ENCODE measurements around the gene CDK12.

The CDK12 gene

GRCh38 chr17:39549747-39550573 lies 88.7 kb downstream of the CDK12 start:
- Mint-ChIP-seq H3K36me3 (ENCODE audit: low read depth) (peaks cover 72% of the 10 kb centered on the region), H3K27ac (no peak overlapping the region), H3K9me3 (no peaks in the 10 kb centered on the region), H3K4me3 (no peak overlapping the region), H3K27me3 (ENCODE audit: low read depth, poor library complexity) (peaks cover 6% of the 10 kb centered on the region), H3K4me1 (no peaks in the 10 kb centered on the region)
- no peak for DNase-seq
- TF ChIP-seq, protein P1, sequence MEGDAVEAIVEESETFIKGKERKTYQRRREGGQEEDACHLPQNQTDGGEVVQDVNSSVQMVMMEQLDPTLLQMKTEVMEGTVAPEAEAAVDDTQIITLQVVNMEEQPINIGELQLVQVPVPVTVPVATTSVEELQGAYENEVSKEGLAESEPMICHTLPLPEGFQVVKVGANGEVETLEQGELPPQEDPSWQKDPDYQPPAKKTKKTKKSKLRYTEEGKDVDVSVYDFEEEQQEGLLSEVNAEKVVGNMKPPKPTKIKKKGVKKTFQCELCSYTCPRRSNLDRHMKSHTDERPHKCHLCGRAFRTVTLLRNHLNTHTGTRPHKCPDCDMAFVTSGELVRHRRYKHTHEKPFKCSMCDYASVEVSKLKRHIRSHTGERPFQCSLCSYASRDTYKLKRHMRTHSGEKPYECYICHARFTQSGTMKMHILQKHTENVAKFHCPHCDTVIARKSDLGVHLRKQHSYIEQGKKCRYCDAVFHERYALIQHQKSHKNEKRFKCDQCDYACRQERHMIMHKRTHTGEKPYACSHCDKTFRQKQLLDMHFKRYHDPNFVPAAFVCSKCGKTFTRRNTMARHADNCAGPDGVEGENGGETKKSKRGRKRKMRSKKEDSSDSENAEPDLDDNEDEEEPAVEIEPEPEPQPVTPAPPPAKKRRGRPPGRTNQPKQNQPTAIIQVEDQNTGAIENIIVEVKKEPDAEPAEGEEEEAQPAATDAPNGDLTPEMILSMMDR (IDR thresholded peaks at IDR 0.05), result no peak

DNA sequence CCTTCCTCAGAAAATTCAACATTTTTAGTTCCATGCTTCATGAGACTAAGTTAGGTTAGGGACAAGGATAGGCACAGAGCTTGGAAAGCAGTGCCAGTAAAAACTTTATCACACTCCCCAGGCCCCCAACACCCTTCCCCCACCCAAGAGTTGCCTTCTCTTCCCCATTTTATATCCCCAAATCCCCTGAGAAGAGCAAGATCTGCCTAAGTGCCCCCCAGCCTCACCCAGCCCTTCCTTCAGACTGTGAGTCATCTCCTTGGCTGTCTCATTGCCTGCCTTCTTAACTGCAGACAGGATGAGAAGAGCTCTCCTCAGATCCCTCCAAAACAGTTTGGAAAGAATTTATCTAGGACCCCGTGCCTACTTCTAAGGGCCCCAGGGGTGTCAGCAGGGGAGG lies 90.6 kb downstream of the CDK12 start:
- Mint-ChIP-seq H3K9me3 (no peaks in the 10 kb centered on the region), H3K27ac (peak overlapping the region; percentile 63), H3K4me1 (peaks cover 16% of the 10 kb centered on the region), H3K27me3 (ENCODE audit: low read depth, poor library complexity) (peaks cover 9% of the 10 kb centered on the region), H3K36me3 (ENCODE audit: low read depth) (peaks cover 67% of the 10 kb centered on the region), H3K4me3 (no peak overlapping the region)
- TF ChIP-seq, protein P1 (IDR thresholded peaks at IDR 0.05), result no peak
- DNase-seq, result no peak

GRCh38 chr17:39553341-39553945 lies 92.2 kb downstream of the CDK12 start:
- H3K4me3 Mint-ChIP-seq, result no peak overlapping the region

DNA sequence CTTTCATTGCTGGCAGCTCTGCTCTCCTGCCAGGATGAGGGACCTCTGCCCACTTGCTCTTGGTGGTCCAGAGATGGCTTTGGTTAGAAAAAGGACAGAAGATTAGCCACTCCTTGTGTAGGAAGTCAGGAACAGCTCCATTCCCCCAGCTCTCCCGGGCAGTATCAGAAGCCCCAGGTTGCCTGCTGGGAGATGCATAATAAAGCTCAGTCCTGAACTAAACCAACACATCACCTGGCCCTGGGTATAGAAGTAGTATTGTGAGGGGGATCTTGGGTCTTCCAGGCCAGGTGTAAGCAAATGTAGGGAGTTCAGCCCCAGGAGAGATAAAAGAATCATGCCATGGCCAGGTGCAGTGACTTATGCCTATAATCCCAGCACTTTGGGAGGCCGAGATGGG lies 94.1 kb downstream of the CDK12 start:
- H3K9me3 Mint-ChIP-seq, result no peaks in the 10 kb centered on the region
- H3K4me3 Mint-ChIP-seq, result no peak overlapping the region
- no peak for DNase-seq
- peaks cover 74% of the 10 kb centered on the region for H3K36me3 Mint-ChIP-seq (ENCODE audit: low read depth)
- H3K4me1 Mint-ChIP-seq, result peaks cover 24% of the 10 kb centered on the region
- peaks cover 9% of the 10 kb centered on the region for H3K27me3 Mint-ChIP-seq (ENCODE audit: low read depth, poor library complexity)
- H3K27ac Mint-ChIP-seq, result no peak overlapping the region
- TF ChIP-seq, protein P1 (IDR thresholded peaks at IDR 0.05), result no peak

More at GRCh38 chr17:39553341-39553945, 92.2 kb downstream of the CDK12 start:
- no peak for DNase-seq
- Mint-ChIP-seq H3K27me3 (ENCODE audit: low read depth, poor library complexity) (peaks cover 9% of the 10 kb centered on the region), H3K36me3 (ENCODE audit: low read depth) (peaks cover 71% of the 10 kb centered on the region), H3K4me1 (peaks cover 24% of the 10 kb centered on the region), H3K9me3 (no peaks in the 10 kb centered on the region), H3K27ac (no peak overlapping the region)
- TF ChIP-seq, protein P1 (IDR thresholded peaks at IDR 0.05), result no peak

DNA sequence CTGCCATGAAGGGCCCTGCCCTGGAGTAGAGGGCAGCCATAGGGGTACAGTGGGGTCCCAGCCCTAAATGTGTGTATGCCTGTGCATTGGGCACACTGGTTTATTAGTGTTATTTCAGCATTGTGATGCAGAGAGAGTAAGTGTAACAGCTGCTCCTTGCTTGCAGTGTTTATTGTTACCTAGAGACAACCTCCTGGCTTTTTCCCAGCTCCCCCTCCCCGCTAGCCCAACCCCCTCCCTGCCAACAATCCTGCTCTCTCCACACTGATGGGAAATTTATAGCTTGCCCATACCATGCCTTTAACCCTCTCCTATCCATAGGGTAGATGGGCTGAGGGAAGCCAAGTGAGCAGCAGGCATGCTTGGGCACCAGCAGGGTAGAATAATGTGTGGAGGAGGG lies 95.1 kb downstream of the CDK12 start:
- H3K4me1 Mint-ChIP-seq, result peaks cover 24% of the 10 kb centered on the region
- H3K27me3 Mint-ChIP-seq (ENCODE audit: low read depth, poor library complexity), result peaks cover 9% of the 10 kb centered on the region
- no peak overlapping the region for H3K4me3 Mint-ChIP-seq
- DNase-seq, result peak; percentile 18
- H3K9me3 Mint-ChIP-seq, result no peaks in the 10 kb centered on the region
- TF ChIP-seq, protein P1 (IDR thresholded peaks at IDR 0.05), result no peak
- peak overlapping the region; percentile 46 for H3K27ac Mint-ChIP-seq
- peaks cover 70% of the 10 kb centered on the region for H3K36me3 Mint-ChIP-seq (ENCODE audit: low read depth)

Data from nephron progenitor cell (in vitro differentiated cells).